ENCODE measurements around the gene ANKDD1B.

ANKDD1B gene

DNA sequence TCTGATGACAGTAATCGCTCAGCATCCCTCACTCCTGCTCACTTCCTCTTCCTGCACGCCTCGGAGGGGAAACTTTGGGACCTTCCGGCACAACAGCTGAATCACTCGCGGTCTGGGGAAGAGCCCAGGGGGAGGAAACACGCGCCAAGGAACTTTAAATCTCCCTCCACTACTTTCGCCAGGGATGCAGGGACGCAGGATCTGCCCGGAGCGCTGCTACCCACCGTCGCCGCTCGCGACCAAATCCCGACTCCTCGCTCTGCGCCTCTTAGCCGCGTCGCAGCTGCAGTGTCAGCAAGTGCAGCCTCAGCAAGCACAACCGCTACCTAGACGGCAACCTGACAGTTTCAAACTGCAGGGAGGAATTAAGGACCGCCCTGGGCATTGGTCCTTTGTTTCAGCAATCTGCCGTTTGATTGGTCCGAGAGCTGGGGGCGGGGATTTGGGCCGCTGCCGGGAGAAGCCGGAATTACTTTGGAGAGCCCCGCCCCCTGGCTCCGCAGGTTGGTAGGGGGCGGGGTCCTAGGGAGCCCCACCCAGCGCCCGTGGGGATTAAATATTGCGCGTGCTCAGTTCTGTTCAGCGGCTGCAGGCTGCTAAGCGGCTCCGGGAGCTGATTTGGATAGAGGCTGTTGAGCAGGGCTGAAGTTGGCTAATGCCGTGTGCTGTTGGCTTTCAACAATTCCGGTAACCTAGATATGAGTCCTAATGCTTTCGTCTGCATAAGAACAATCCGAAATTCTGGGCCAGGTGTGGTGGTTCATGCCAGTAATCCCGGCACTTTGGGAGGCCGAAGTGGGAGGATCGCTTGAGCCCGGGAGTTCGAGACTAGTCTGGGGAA, 106.0 kb downstream of the ANKDD1B start, which contains the start of gene POC5:
POC5 (minus strand) TSS at position 356 of the 841 bp plus-strand sequence. CDS start 4,500 bp downstream, outside the sequence.
- DNase-seq (ENCODE audit: low spot score): peak; percentile 97
- Mint-ChIP-seq H3K9me3 (no peaks in the 10 kb centered on the region), H3K36me3 (ENCODE audit: low read depth) (peaks cover 25% of the 10 kb centered on the region), H3K4me3 (peak within 1 kb of the TSS; percentile 100), H3K27ac (peak within 1 kb of the TSS; percentile 100), H3K27me3 (ENCODE audit: low read depth) (peaks cover 3% of the 10 kb centered on the region), H3K4me1 (ENCODE audit: low read depth) (peaks cover 30% of the 10 kb centered on the region)

GRCh38 chr5:75720882-75721281, 109.6 kb downstream of the ANKDD1B start:
- Mint-ChIP-seq H3K9me3 (peaks cover 3% of the 10 kb centered on the region), H3K4me3 (no peak overlapping the region), H3K36me3 (ENCODE audit: low read depth) (peaks cover 6% of the 10 kb centered on the region), H3K27me3 (ENCODE audit: low read depth) (peaks cover 6% of the 10 kb centered on the region), H3K27ac (no peak overlapping the region), H3K4me1 (ENCODE audit: low read depth) (peaks cover 8% of the 10 kb centered on the region)
- DNase-seq (ENCODE audit: low spot score): no peak

Measured in T-helper 2 cell treated with Interferon-gamma antibody and Interleukin-4, amounts not matched to agents 5 μg/mL and 100 μg/mL, for 36 hours (primary cell).